Measurements from ENCODE around the gene SRGN.
"Not testable (repeated sequence)": the region's sequence is repeated elsewhere in the genome, so short reads cannot be mapped to it uniquely, and the experiment has no call there.

SRGN gene

DNA sequence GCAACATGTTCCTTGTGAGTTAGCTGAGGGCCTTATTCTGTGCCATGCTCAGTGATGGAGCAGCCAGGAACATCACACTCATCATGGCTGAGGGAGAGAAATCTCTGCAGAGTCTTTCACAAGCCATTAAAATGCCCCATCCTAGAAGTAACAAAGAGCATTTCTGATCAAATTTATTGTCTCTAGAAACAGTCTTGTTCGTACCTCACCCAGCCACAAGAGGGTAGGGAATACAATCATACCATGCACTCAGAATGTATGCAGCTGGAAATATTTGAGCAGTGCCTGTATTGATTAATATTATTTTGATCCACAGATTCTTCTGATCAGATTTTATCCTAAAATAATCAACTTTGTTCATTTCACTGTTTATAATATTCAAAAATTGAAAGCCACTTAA lies 53.4 kb downstream of the SRGN start:
- DNase-seq (ENCODE audit: low read depth, low spot score), result no peak

DNA sequence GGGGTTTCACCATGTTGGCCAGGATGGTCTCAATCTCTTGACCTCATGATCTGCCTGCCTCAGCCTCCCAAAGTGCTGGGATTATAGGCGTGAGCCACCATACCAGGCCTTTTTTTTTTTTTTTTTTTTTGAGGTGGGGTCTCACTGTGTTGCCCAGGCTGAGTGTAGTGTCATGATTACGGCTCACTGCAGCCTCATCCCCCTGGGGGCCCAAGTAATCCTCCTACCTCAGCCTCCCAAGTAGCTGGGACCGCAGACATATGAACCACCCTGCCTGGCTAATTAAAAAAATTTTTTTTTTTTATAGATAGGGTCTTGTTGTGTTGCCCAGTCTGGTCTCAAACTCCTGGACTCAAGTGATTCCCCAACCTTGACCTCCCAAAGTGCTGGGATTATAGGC lies 54.2 kb downstream of the SRGN start:
- DNase-seq (ENCODE audit: low read depth, low spot score), result not testable (repeated sequence)

DNA sequence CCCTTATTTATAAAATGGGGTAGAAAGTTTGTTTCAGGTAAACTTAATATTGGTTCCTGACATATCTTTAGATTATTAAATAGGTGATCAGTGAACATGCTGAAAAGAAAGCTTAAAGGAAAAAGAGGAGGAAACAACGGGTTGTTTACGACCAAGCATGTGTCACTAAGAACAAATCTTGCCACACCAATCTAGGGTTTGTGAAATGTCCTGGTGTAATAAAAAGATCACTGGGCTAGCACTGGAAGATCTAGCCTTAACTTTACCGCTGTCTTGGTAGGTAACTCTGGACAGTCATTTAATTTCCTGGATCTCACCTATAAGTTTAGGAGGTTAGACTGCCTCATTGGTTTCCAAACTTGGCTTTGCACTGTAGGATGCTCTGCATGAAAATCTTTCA lies 55.1 kb downstream of the SRGN start:
- no peak for DNase-seq (ENCODE audit: low read depth, low spot score)

GRCh38 chr10:69145329-69145728 lies 57.4 kb downstream of the SRGN start:
- no peak for DNase-seq (ENCODE audit: low read depth, low spot score)

DNA sequence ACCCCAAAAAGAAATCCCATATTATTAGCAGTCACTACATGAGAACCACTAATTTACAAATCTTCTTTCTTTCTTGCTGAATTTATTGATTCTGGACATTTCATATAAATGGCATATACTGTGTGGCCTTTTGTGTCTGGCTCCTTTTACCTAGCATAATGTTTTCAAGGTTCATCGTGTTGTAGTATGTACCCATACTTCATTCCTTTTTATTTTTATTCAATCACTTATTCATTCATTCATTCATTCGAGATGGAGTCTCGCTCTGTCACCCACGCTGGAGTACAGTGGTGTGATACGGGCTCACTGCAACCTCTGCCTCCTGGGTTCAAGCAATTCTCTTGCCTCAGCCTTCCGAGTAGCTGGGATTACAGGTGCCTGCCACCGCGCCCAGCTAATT lies 58.0 kb downstream of the SRGN start:
- DNase-seq (ENCODE audit: low read depth, low spot score), result no peak

DNA sequence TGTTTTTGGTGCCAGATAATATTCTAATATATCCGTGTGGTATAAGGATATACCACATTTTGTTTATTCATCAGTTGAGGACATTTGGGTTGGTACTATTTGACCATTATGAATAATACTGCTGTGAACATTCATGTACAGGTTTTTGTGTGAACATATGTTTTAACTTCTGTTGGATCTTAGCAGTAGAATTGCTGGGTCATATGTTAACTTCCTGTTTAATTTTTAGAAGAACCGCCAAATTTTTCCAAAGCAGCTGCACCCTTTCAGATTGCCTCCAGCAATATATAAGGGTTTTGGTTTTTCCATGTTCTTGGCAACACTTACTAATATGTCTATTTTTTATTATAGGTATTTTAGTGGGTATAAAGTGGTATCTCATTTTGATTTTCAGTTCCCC lies 58.9 kb downstream of the SRGN start:
- no peak for DNase-seq (ENCODE audit: low read depth, low spot score)

DNA sequence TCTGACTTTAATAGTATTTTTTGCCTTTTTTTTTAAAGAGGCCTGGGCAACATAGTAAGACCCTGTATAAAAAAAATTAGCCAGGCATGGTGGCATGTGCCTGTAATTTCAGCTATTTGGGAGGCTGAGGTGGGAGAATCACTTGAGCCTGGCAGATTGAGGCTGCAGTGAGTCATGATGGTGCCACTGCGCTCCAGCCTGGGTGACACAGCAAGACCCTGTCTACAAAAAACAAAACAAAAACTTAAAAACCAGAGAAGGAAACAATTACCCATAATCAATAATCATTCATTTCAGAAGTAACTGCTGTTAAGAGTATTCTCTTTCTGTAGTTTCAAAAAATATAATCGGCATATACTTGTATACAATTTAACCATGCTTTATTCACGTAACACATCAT lies 64.1 kb downstream of the SRGN start:
- DNase-seq (ENCODE audit: low read depth, low spot score), result no peak

GRCh38 chr10:69153227-69153626 lies 65.3 kb downstream of the SRGN start:
- DNase-seq (ENCODE audit: low read depth, low spot score), result no peak

All from smooth muscle cell of the brain vasculature (primary cell).